ENCODE data around the gene KLF1.
"Not testable (repeated sequence)": the region's sequence is repeated elsewhere in the genome, so short reads cannot be mapped to it uniquely, and the experiment has no call there.

Gene KLF1

GRCh38 chr19:12924621-12925310, 37.8 kb upstream of the KLF1 start:
- H3K9me3 ChIP-seq (ENCODE audit: insufficient read depth, low read length) = no peaks in the 10 kb centered on the region
- H3K27me3 ChIP-seq (ENCODE audit: insufficient read depth, insufficient read length) = no peaks in the 10 kb centered on the region
- peaks cover 70% of the 10 kb centered on the region for H3K36me3 ChIP-seq (ENCODE audit: insufficient read depth, insufficient read length, low read length)
- H3K4me3 ChIP-seq (ENCODE audit: insufficient read length, low read depth) = no peak overlapping the region
- no peak for TF ChIP-seq ZNF274 (IDR thresholded peaks at IDR 0.05; ENCODE audit: low read depth, low read length)
- no peak for TF ChIP-seq SUZ12 (IDR thresholded peaks at IDR 0.05; ENCODE audit: extremely low read depth, insufficient read depth, insufficient read length)
- no peak for TF ChIP-seq YY1 (IDR thresholded peaks at IDR 0.05; ENCODE audit: insufficient read depth, insufficient read length)
- no peak overlapping the region for H3K9ac ChIP-seq (ENCODE audit: insufficient read length, low read depth)
- no peak for DNase-seq (ENCODE audit: low read depth, low spot score)
- no peaks in the 10 kb centered on the region for H3K4me1 ChIP-seq (ENCODE audit: insufficient read depth, insufficient read length)

GRCh38 chr19:12922959-12923358, 36.0 kb upstream of the KLF1 start:
- H3K9me3 ChIP-seq (ENCODE audit: insufficient read depth, low read length) = peaks cover 9% of the 10 kb centered on the region; the same call in 1 of the 2 replicates
- H3K36me3 ChIP-seq (ENCODE audit: insufficient read depth, insufficient read length, low read length) = peaks cover 52% of the 10 kb centered on the region
- no peak for DNase-seq (ENCODE audit: low read depth, low spot score)

GRCh38 chr19:12921047-12921446, 34.0 kb upstream of the KLF1 start:
- no peak for DNase-seq (ENCODE audit: low read depth, low spot score)
- peaks cover 2% of the 10 kb centered on the region for H3K4me1 ChIP-seq (ENCODE audit: insufficient read depth, insufficient read length)
- no peak overlapping the region for H3K9ac ChIP-seq (ENCODE audit: insufficient read length, low read depth)
- TF ChIP-seq SUZ12 (IDR thresholded peaks at IDR 0.05; ENCODE audit: extremely low read depth, insufficient read depth, insufficient read length) = no peak
- no peak for TF ChIP-seq ZNF274 (IDR thresholded peaks at IDR 0.05; ENCODE audit: low read depth, low read length)
- TF ChIP-seq YY1 (IDR thresholded peaks at IDR 0.05; ENCODE audit: insufficient read depth, insufficient read length) = no peak
- peaks cover 8% of the 10 kb centered on the region for H3K27me3 ChIP-seq (ENCODE audit: insufficient read depth, insufficient read length)
- H3K4me3 ChIP-seq (ENCODE audit: insufficient read length, low read depth) = no peak overlapping the region
- H3K9me3 ChIP-seq (ENCODE audit: insufficient read depth, low read length) = peaks cover 9% of the 10 kb centered on the region; the same call in 1 of the 2 replicates
- H3K36me3 ChIP-seq (ENCODE audit: insufficient read depth, insufficient read length, low read length) = peaks cover 40% of the 10 kb centered on the region

More at GRCh38 chr19:12922959-12923358, 36.0 kb upstream of the KLF1 start:
- H3K4me3 ChIP-seq (ENCODE audit: insufficient read length, low read depth) = no peak overlapping the region
- H3K9ac ChIP-seq (ENCODE audit: insufficient read length, low read depth) = no peak overlapping the region
- no peak for TF ChIP-seq SUZ12 (IDR thresholded peaks at IDR 0.05; ENCODE audit: extremely low read depth, insufficient read depth, insufficient read length)
- no peak for TF ChIP-seq YY1 (IDR thresholded peaks at IDR 0.05; ENCODE audit: insufficient read depth, insufficient read length)
- no peak for TF ChIP-seq ZNF274 (IDR thresholded peaks at IDR 0.05; ENCODE audit: low read depth, low read length)
- H3K4me1 ChIP-seq (ENCODE audit: insufficient read depth, insufficient read length) = peaks cover 2% of the 10 kb centered on the region
- H3K27me3 ChIP-seq (ENCODE audit: insufficient read depth, insufficient read length) = peaks cover 7% of the 10 kb centered on the region

- H3K4me1 ChIP-seq (ENCODE audit: insufficient read depth, insufficient read length) = peaks cover 4% of the 10 kb centered on the region
- H3K4me3 ChIP-seq (ENCODE audit: insufficient read length, low read depth) = no peak overlapping the region
- H3K9me3 ChIP-seq (ENCODE audit: insufficient read depth, low read length) = peaks cover 9% of the 10 kb centered on the region; the same call in 1 of the 2 replicates
- TF ChIP-seq YY1 (IDR thresholded peaks at IDR 0.05; ENCODE audit: insufficient read depth, insufficient read length) (no peak), SUZ12 (IDR thresholded peaks at IDR 0.05; ENCODE audit: extremely low read depth, insufficient read depth, insufficient read length) (no peak), ZNF274 (IDR thresholded peaks at IDR 0.05; ENCODE audit: low read depth, low read length) (no peak)
- no peak overlapping the region for H3K9ac ChIP-seq (ENCODE audit: insufficient read length, low read depth)
- H3K36me3 ChIP-seq (ENCODE audit: insufficient read depth, insufficient read length, low read length) = peaks cover 14% of the 10 kb centered on the region
- peaks cover 8% of the 10 kb centered on the region for H3K27me3 ChIP-seq (ENCODE audit: insufficient read depth, insufficient read length)
- DNase-seq (ENCODE audit: low read depth, low spot score) = no peak
These were observed 31.3 kb upstream of the KLF1 start for GRCh38 chr19:12918253-12918652.

- H3K4me3 ChIP-seq (ENCODE audit: insufficient read length, low read depth); DNase-seq (ENCODE audit: low read depth, low spot score); H3K36me3 ChIP-seq (ENCODE audit: insufficient read depth, insufficient read length, low read length); H3K27me3 ChIP-seq (ENCODE audit: insufficient read depth, insufficient read length); H3K4me1 ChIP-seq (ENCODE audit: insufficient read depth, insufficient read length); H3K9me3 ChIP-seq (ENCODE audit: insufficient read depth, low read length); H3K9ac ChIP-seq (ENCODE audit: insufficient read length, low read depth): not testable (repeated sequence)
These were observed 28.9 kb upstream of the KLF1 start for GRCh38 chr19:12915860-12916259.

GRCh38 chr19:12913851-12914690, 27.1 kb upstream of the KLF1 start:
- Histone ChIP-seq H3K36me3 (ENCODE audit: insufficient read depth, insufficient read length, low read length) (no peaks in the 10 kb centered on the region), H3K4me1 (ENCODE audit: insufficient read depth, insufficient read length) (peaks cover 5% of the 10 kb centered on the region), H3K9ac (ENCODE audit: insufficient read length, low read depth) (no peak overlapping the region), H3K9me3 (ENCODE audit: insufficient read depth, low read length) (peaks cover 9% of the 10 kb centered on the region; the same call in 1 of the 2 replicates), H3K27me3 (ENCODE audit: insufficient read depth, insufficient read length) (peaks cover 8% of the 10 kb centered on the region), H3K4me3 (ENCODE audit: insufficient read length, low read depth) (no peak overlapping the region)
- TF ChIP-seq ZNF274 (IDR thresholded peaks at IDR 0.05; ENCODE audit: low read depth, low read length) = no peak
- no peak for TF ChIP-seq YY1 (IDR thresholded peaks at IDR 0.05; ENCODE audit: insufficient read depth, insufficient read length)
- TF ChIP-seq SUZ12 (IDR thresholded peaks at IDR 0.05; ENCODE audit: extremely low read depth, insufficient read depth, insufficient read length) = no peak
- DNase-seq (ENCODE audit: low read depth, low spot score) = no peak

GRCh38 chr19:12913011-12913561, 26.1 kb upstream of the KLF1 start:
- H3K4me3 ChIP-seq (ENCODE audit: insufficient read length, low read depth) = no peak overlapping the region
- no peaks in the 10 kb centered on the region for H3K9me3 ChIP-seq (ENCODE audit: insufficient read depth, low read length)
- TF ChIP-seq ZNF274 (IDR thresholded peaks at IDR 0.05; ENCODE audit: low read depth, low read length) (no peak), SUZ12 (IDR thresholded peaks at IDR 0.05; ENCODE audit: extremely low read depth, insufficient read depth, insufficient read length) (no peak), YY1 (IDR thresholded peaks at IDR 0.05; ENCODE audit: insufficient read depth, insufficient read length) (no peak)

More at GRCh38 chr19:12913011-12913561, 26.1 kb upstream of the KLF1 start:
- peaks cover 2% of the 10 kb centered on the region for H3K27me3 ChIP-seq (ENCODE audit: insufficient read depth, insufficient read length)
- H3K4me1 ChIP-seq (ENCODE audit: insufficient read depth, insufficient read length) = peaks cover 3% of the 10 kb centered on the region
- H3K36me3 ChIP-seq (ENCODE audit: insufficient read depth, insufficient read length, low read length) = no peaks in the 10 kb centered on the region
- peak; percentile 33 for DNase-seq (ENCODE audit: low read depth, low spot score)
- H3K9ac ChIP-seq (ENCODE audit: insufficient read length, low read depth) = peak overlapping the region; percentile 11
